GM18907 (cell line): Measurements from ENCODE around the gene CA12.

Experiments
- ATAC-seq: cut with Tn5 transposase; IDR thresholded peaks from one replicate; pipeline ENCODE4 v1.9.1; 2021; ENCODE audit warnings: mild to moderate bottlenecking, moderate library complexity; ENCODE audit not compliant: unreplicated experiment

The CA12 gene

GRCh38 chr15:63313825-63314224, 67.8 kb downstream of the CA12 start:
- no peak for ATAC-seq

- ATAC-seq, result no peak
These were observed 69.4 kb downstream of the CA12 start for GRCh38 chr15:63312286-63312685.

- ATAC-seq, result no peak
These were observed 71.0 kb downstream of the CA12 start for GRCh38 chr15:63310646-63311045.

- no peak for ATAC-seq
These were observed 72.7 kb downstream of the CA12 start for GRCh38 chr15:63308947-63309346.

GRCh38 chr15:63308491-63308890, 73.2 kb downstream of the CA12 start:
- ATAC-seq, result no peak

- no peak for ATAC-seq
These were observed 75.1 kb downstream of the CA12 start for GRCh38 chr15:63306492-63307073.

GRCh38 chr15:63305260-63305659, 76.4 kb downstream of the CA12 start:
- ATAC-seq, result no peak

- ATAC-seq, result no peak
These were observed 80.6 kb downstream of the CA12 start for GRCh38 chr15:63301088-63301487.

- ATAC-seq, result no peak
These were observed 81.6 kb downstream of the CA12 start for GRCh38 chr15:63299943-63300575.

- no peak for ATAC-seq
These were observed 85.5 kb downstream of the CA12 start for GRCh38 chr15:63296195-63296594.

- ATAC-seq, result no peak
These were observed 86.3 kb downstream of the CA12 start for GRCh38 chr15:63295341-63295740.

- ATAC-seq, result no peak
These were observed 87.3 kb downstream of the CA12 start for GRCh38 chr15:63294359-63294758.

- no peak for ATAC-seq
These were observed 88.9 kb downstream of the CA12 start for GRCh38 chr15:63292771-63293170.

GRCh38 chr15:63292241-63292640, 89.4 kb downstream of the CA12 start:
- ATAC-seq, result no peak

GRCh38 chr15:63291507-63291906, 90.1 kb downstream of the CA12 start:
- ATAC-seq, result no peak

- ATAC-seq, result no peak
These were observed 92.8 kb downstream of the CA12 start for GRCh38 chr15:63288778-63289378.

GRCh38 chr15:63288342-63288741, 93.3 kb downstream of the CA12 start:
- no peak for ATAC-seq

- no peak for ATAC-seq
These were observed 94.5 kb downstream of the CA12 start for GRCh38 chr15:63287109-63287508.

GRCh38 chr15:63284335-63284734, 97.3 kb downstream of the CA12 start:
- no peak for ATAC-seq

- no peak for ATAC-seq
These were observed 98.5 kb downstream of the CA12 start for GRCh38 chr15:63283126-63283525.

GRCh38 chr15:63277893-63278456, 103.7 kb downstream of the CA12 start:
- ATAC-seq, result no peak
